BLaER1 treated with 17β-estradiol and CSF1 and Interleukin-3, amounts not matched to agents 10 nM and 100 nM (cell line): ENCODE measurements around the gene KCNC1.

Experiments
- H3K27ac ChIP-seq, 11 experiments: shearing (Covaris generic); formaldehyde crosslinking; 2 replicates each; pipeline ENCODE4 v1.8.1; 2022
- H3K27me3 ChIP-seq, 11 experiments: shearing (Covaris generic); formaldehyde crosslinking; 2 replicates each; pipeline ENCODE4 v1.8.1; 2022
- H3K36me3 ChIP-seq, 11 experiments: shearing (Covaris generic); formaldehyde crosslinking; 2 replicates each; pipeline ENCODE4 v1.8.1; 2022
- H3K4me1 ChIP-seq, 10 experiments: shearing (Covaris generic); formaldehyde crosslinking; 2 replicates each; pipeline ENCODE4 v1.8.1; 2022
- H3K4me2 ChIP-seq, 11 experiments: shearing (Covaris generic); formaldehyde crosslinking; 2 replicates each; pipeline ENCODE4 v1.8.1; 2022
- H3K4me3 ChIP-seq, 10 experiments: shearing (Covaris generic); formaldehyde crosslinking; 2 replicates each; pipeline ENCODE4 v1.8.1; 2022
- H3K9ac ChIP-seq, 11 experiments: shearing (Covaris generic); formaldehyde crosslinking; 2 replicates each; pipeline ENCODE4 v1.8.1; 2022
- H3K9me3 ChIP-seq, 11 experiments: shearing (Covaris generic); formaldehyde crosslinking; replicated peaks in 1 of 11; 2 replicates each; pipeline ENCODE4 v1.8.1; 2022
- H4K20me1 ChIP-seq, 11 experiments: shearing (Covaris generic); formaldehyde crosslinking; 2 replicates each; pipeline ENCODE4 v1.8.1; 2022
- Cebpa-rat ChIP-seq, 11 experiments: shearing (Covaris generic); IDR thresholded peaks; 2 replicates each; pipeline ENCODE4 v1.8.1; 2022

KCNC1 gene

DNA sequence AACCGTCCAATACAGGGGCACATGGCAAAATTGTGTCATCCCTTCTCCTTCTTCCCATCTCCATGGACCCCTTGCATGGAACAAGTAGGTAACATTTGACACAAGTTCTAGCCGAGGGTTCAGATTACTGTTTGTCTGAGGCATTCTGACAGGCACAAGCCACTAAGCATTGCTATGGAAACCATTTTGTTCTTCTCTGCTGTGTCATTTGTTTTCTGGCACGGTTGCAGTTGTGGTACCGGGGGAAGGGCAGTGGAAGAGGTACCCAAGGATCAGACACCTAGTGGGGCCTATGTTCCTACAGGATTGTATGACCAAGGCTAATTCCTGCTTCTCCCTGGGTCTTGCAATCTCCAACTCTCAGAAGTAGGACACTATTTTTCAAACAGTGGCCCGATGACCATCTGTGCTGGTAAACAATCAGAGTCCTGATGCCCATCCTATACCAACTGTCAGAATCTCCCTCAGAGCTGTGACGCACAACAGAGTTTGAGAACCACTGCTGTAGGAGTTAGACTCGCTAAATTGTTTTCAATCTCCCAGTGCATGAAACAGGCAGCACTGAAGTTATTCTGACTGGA lies 69.3 kb downstream of the KCNC1 start:
- H3K4me2 ChIP-seq = no peak overlapping the region

DNA sequence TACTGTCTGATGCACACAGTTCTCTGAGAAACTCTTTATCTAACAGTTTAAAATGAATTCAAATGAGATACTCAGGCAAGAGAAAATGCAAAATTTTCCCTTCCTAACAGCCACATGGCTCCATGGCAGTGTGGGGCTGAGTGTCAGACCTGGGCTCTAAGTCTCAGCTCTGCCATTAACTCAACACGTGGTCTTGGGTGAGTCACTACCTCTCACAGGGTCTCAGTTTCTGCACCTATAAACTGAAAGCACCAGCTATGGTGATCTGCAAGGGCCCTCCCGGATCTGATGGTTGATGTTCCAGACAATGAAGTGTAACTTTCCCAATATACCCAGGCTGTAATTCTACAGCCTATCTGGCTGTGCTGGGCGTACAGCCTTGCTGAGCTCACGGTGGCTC lies 70.5 kb downstream of the KCNC1 start:
- no peak for TF ChIP-seq Cebpa-rat (IDR thresholded peaks at IDR 0.05)
- H3K4me3 ChIP-seq = no peak overlapping the region

More for the DNA sequence above, 69.3 kb downstream of the KCNC1 start:
- TF ChIP-seq Cebpa-rat (IDR thresholded peaks at IDR 0.05) = no peak
- Histone ChIP-seq H3K4me1 (no peaks in the 10 kb centered on the region), H3K9ac (no peak overlapping the region), H3K27me3 (no peaks in the 10 kb centered on the region), H3K9me3 (no peaks in the 10 kb centered on the region), H3K36me3 (peaks cover 0 to 10% (median 0%) of the 10 kb centered on the region in 11 experiments; a peak in 4 of 22 replicates), H4K20me1 (no peaks in the 10 kb centered on the region), H3K27ac (no peak overlapping the region), H3K4me3 (no peak overlapping the region)

DNA sequence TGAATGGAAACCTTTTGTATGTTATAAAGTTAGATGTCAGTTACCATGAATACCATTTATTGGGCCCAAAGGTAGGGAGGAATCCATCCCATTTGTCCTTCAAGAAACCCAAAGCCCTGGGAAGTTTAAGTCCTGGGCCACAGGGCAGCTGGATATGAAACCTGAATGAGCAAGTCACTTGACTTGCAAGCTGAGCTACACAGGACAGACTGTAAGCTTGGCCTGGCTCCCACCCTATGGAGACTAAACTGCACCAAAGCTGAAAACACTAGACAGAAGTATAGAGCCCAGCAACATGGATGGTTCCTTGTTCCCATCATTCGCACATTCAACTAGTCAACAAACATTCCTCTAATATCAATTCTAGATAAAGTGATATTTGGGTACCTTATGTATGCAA lies 71.3 kb downstream of the KCNC1 start:
- Histone ChIP-seq H3K9ac (no peak overlapping the region), H3K4me3 (no peak overlapping the region)

More for the DNA sequence above, 70.5 kb downstream of the KCNC1 start:
- H4K20me1 ChIP-seq = no peaks in the 10 kb centered on the region
- no peak overlapping the region for H3K4me2 ChIP-seq
- no peak overlapping the region for H3K27ac ChIP-seq
- no peak overlapping the region for H3K9ac ChIP-seq
- H3K4me1 ChIP-seq = no peaks in the 10 kb centered on the region
- peaks cover 0 to 10% (median 0%) of the 10 kb centered on the region in 11 experiments; a peak in 4 of 22 replicates for H3K36me3 ChIP-seq
- no peaks in the 10 kb centered on the region for H3K27me3 ChIP-seq
- no peaks in the 10 kb centered on the region; a peak in 1 of 22 replicates for H3K9me3 ChIP-seq

DNA sequence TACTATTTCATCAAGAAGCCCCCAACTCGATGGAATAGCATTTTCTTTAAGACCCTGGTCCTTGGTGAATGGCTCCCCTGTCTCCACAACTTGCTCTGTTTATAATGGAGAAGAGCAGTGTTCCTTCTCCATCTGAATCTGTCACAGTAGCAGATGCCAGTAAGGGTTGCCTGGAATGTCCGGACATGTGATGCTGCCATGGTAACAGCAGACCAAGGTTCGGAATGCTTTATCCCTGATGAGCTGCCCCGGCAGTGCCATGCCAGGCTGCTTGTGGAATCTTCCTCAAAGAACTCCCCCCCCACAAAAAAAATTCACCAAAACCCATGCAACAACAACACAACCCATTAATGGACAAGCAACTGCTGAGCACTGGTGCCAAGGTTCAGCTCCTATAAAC lies 72.5 kb downstream of the KCNC1 start:
- no peak for TF ChIP-seq Cebpa-rat (IDR thresholded peaks at IDR 0.05)
- Histone ChIP-seq H3K4me2 (no peak overlapping the region), H3K36me3 (peaks cover 0 to 10% (median 0%) of the 10 kb centered on the region in 11 experiments; a peak in 4 of 22 replicates)

More for the DNA sequence above, 71.3 kb downstream of the KCNC1 start:
- TF ChIP-seq Cebpa-rat (IDR thresholded peaks at IDR 0.05) = no peak
- Histone ChIP-seq H3K36me3 (peaks cover 0 to 10% (median 0%) of the 10 kb centered on the region in 11 experiments; a peak in 4 of 22 replicates), H4K20me1 (no peaks in the 10 kb centered on the region), H3K9me3 (no peaks in the 10 kb centered on the region; a peak in 1 of 22 replicates), H3K4me1 (no peaks in the 10 kb centered on the region), H3K4me2 (no peak overlapping the region), H3K27ac (no peak overlapping the region), H3K27me3 (no peaks in the 10 kb centered on the region)

DNA sequence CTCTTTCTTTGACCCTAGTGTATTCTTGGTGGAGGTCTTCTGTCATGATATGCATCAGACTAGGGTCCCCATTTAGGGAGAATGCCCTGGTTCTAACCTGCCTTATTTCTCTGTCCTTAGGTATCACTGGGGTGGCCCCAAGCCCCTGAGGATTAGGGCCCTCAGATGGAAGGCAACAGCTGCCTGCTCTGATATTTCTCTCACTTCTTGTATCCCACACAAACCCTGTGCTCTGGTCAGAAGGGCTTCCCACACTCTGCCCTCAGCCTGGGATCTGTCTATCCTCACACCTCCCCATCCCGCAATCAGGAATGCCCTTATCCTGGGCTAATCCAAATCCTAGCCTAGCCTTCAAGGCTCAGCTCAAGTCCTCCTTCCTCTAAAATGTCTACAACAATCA lies 75.5 kb downstream of the KCNC1 start:
- H3K36me3 ChIP-seq = peaks cover 0 to 10% (median 0%) of the 10 kb centered on the region in 11 experiments; a peak in 4 of 22 replicates
- no peak overlapping the region for H3K27ac ChIP-seq
- no peak overlapping the region for H3K9ac ChIP-seq
- H3K27me3 ChIP-seq = no peaks in the 10 kb centered on the region
- H4K20me1 ChIP-seq = peaks cover 0 to 9% (median 0%) of the 10 kb centered on the region in 11 experiments; a peak in 1 of 22 replicates
- 0 out of 20 replicates have a peak, but pooled peaks cover 0 to 4% (median 0%) of the 10 kb centered on the region in 10 experiments for H3K4me1 ChIP-seq
- no peak overlapping the region for H3K4me3 ChIP-seq
- no peak overlapping the region for H3K4me2 ChIP-seq
- H3K9me3 ChIP-seq = no peaks in the 10 kb centered on the region; a peak in 1 of 22 replicates
- no peak for TF ChIP-seq Cebpa-rat (IDR thresholded peaks at IDR 0.05)

More for the DNA sequence above, 72.5 kb downstream of the KCNC1 start:
- H3K27me3 ChIP-seq = no peaks in the 10 kb centered on the region
- no peak overlapping the region for H3K4me3 ChIP-seq
- no peaks in the 10 kb centered on the region; a peak in 1 of 22 replicates for H3K9me3 ChIP-seq
- H3K9ac ChIP-seq = no peak overlapping the region
- H4K20me1 ChIP-seq = peaks cover 0 to 5% (median 0%) of the 10 kb centered on the region in 11 experiments; a peak in 1 of 22 replicates
- no peak overlapping the region for H3K27ac ChIP-seq
- 0 out of 20 replicates have a peak, but pooled peaks cover 0 to under 1% (median 0%) of the 10 kb centered on the region in 10 experiments for H3K4me1 ChIP-seq

DNA sequence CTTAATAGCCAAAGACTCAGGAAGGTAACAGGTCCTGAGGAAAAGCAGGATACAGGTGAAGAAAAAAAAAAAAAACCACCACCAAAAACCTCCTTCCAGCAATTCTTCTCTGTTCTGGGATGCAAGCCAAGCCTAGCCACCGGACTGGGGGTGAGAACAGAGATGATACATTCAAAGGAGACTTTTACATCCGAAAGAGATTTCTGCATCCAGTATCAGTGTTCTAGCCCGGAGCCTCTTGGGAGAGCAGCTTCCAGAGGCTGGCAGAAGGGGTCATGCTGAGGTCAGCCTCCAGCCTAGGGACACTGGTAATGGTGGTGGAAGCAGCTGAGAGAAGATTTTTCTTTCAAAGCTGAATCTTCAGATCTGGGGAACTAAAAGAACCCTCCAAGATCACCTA lies 76.2 kb downstream of the KCNC1 start:
- peaks cover 0 to 10% (median 0%) of the 10 kb centered on the region in 11 experiments; a peak in 4 of 22 replicates for H3K36me3 ChIP-seq
- TF ChIP-seq Cebpa-rat (IDR thresholded peaks at IDR 0.05) = no peak
- 0 out of 20 replicates have a peak, but pooled peaks cover 0 to 4% (median 0%) of the 10 kb centered on the region in 10 experiments for H3K4me1 ChIP-seq
- no peak overlapping the region for H3K9ac ChIP-seq
- H3K27me3 ChIP-seq = no peaks in the 10 kb centered on the region
- H4K20me1 ChIP-seq = peaks cover 0 to 9% (median 0%) of the 10 kb centered on the region in 11 experiments; a peak in 1 of 22 replicates
- no peaks in the 10 kb centered on the region; a peak in 1 of 22 replicates for H3K9me3 ChIP-seq
- H3K4me2 ChIP-seq = no peak overlapping the region
- H3K27ac ChIP-seq = no peak overlapping the region
- H3K4me3 ChIP-seq = no peak overlapping the region

DNA sequence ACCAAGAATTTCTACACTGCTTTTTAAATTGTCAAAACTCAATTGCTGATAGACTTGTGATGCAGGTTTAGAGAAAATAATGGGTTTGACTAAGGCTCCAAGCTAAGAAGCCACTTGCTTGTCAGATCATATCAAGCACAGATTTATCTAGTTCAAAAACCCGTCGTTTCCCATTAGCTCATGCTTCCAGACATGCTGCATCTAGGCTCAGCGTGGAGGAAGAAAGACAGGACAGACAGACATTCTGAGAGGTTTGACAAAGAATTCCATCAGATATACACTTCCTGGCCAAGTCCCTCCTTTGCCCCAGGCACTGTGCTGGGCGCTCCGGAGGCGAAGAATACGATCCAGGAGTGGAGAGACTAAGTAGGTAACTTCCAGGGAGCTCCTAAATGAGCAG lies 76.8 kb downstream of the KCNC1 start:
- Histone ChIP-seq H3K4me2 (no peak overlapping the region), H3K4me1 (0 out of 20 replicates have a peak, but pooled peaks cover 0 to 4% (median 0%) of the 10 kb centered on the region in 10 experiments), H3K27ac (no peak overlapping the region), H3K9me3 (no peaks in the 10 kb centered on the region; a peak in 1 of 22 replicates), H4K20me1 (peaks cover 0 to 9% (median 0%) of the 10 kb centered on the region in 11 experiments; a peak in 1 of 22 replicates), H3K9ac (no peak overlapping the region), H3K4me3 (no peak overlapping the region), H3K27me3 (no peaks in the 10 kb centered on the region), H3K36me3 (peaks cover 0 to 10% (median 0%) of the 10 kb centered on the region in 11 experiments; a peak in 4 of 22 replicates)
- TF ChIP-seq Cebpa-rat (IDR thresholded peaks at IDR 0.05) = no peak

DNA sequence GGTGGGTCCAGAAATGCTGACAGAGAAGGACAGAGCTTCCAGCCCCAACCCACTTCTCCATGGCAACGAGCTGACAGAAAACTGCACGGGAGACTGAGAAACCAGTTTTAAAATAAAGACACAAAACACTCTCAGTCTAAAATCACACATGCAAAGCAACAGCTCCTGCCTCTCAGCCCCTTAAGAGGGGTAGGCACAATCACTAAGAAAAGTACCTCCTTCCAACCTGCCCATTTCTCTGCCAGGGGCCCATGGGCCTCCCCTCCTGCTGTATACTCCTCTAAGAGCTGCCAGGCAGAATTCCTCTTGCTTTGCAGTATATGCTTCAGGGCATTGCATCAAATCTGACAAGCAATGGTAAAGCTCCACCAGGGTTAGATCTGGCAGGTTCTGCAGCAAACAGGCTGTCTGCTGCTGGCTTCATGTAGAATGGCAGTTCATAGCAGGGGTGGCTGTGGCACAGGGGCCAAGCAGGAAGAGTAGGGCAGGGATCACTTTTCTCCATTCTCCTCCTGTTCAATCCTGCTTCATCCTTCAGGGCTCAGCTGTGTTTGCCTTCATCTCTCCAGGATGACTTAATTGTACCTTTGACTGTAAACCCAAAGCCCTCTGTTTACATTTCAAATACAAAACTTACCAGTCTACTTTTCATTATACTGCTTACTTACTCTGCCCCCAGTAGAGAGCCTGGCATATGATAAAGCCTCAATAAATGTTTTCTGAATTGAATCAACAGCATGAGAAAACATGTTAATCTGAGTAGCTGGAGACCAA lies 77.7 kb downstream of the KCNC1 start:
- Histone ChIP-seq H3K9me3 (no peaks in the 10 kb centered on the region; a peak in 1 of 22 replicates), H3K27me3 (no peaks in the 10 kb centered on the region), H3K27ac (no peak overlapping the region), H3K4me1 (0 out of 20 replicates have a peak, but pooled peaks cover 0 to 4% (median 0%) of the 10 kb centered on the region in 10 experiments), H3K9ac (no peak overlapping the region), H3K4me2 (no peak overlapping the region), H3K4me3 (no peak overlapping the region), H4K20me1 (peaks cover 0 to 9% (median 0%) of the 10 kb centered on the region in 11 experiments; a peak in 1 of 22 replicates), H3K36me3 (peaks cover 0 to 10% (median 0%) of the 10 kb centered on the region in 11 experiments; a peak in 4 of 22 replicates)
- TF ChIP-seq Cebpa-rat (IDR thresholded peaks at IDR 0.05) = no peak

DNA sequence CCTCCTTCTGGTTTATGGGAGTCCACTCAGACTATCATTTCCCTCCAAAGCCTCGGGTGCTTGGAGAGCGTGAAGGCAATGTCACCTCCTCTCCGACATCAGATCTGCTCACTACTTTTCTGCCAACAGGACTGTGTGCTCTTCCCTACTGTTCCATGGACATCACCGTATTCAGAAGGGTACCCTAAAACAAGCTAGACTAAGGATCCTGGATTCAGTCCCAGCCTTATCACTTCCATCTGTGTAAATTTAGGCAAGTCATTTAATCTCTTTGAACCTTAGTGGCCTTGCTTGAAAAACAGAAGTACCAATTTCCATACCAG lies 78.2 kb downstream of the KCNC1 start:
- Histone ChIP-seq H3K36me3 (peaks cover 0 to 8% (median 0%) of the 10 kb centered on the region in 11 experiments; a peak in 2 of 22 replicates), H3K9me3 (no peaks in the 10 kb centered on the region; a peak in 1 of 22 replicates), H3K4me3 (no peak overlapping the region), H3K9ac (no peak overlapping the region), H3K4me2 (no peak overlapping the region), H3K27ac (no peak overlapping the region), H3K4me1 (0 out of 20 replicates have a peak, but pooled peaks cover 0 to 4% (median 0%) of the 10 kb centered on the region in 10 experiments), H3K27me3 (no peaks in the 10 kb centered on the region), H4K20me1 (peaks cover 0 to 9% (median 0%) of the 10 kb centered on the region in 11 experiments; a peak in 1 of 22 replicates)
- no peak for TF ChIP-seq Cebpa-rat (IDR thresholded peaks at IDR 0.05)
